DOHH2 (cell line): ENCODE measurements around the gene ADORA1.

Source experiments
- H3F3A ChIP-seq: fragments of 200-600 bp; sonication (generic), shearing (Covaris generic); 2 replicates; pipeline ENCODE4 v1.6.0; 2016; ENCODE audit warnings: antibody characterized with exemption, mild to moderate bottlenecking; ENCODE audit not compliant: control insufficient read depth, insufficient read depth
- H3K27ac ChIP-seq: fragments of 200-600 bp; sonication (generic); 2 replicates; pipeline ENCODE4 v1.5.1; 2014; ENCODE audit warnings: low read depth, mild to moderate bottlenecking, low read length, moderate library complexity
- H3K27me3 ChIP-seq: fragments of 200-600 bp; sonication (generic); 2 replicates; pipeline ENCODE4 v1.6.1; 2014; ENCODE audit warnings: mild to moderate bottlenecking, low read length, mixed read lengths; ENCODE audit not compliant: control insufficient read depth
- H3K36me3 ChIP-seq: fragments of 200-600 bp; sonication (generic); 2 replicates; pipeline ENCODE4 v1.6.1; 2014; ENCODE audit warnings: mild to moderate bottlenecking, low read length, moderate library complexity, mixed read lengths; ENCODE audit not compliant: control insufficient read depth
- H3K4me1 ChIP-seq: fragments of 200-600 bp; sonication (generic); 2 replicates; pipeline ENCODE4 v1.6.1; 2014; ENCODE audit warnings: mild to moderate bottlenecking, low read length, mixed read lengths; ENCODE audit not compliant: control insufficient read depth
- H3K4me2 ChIP-seq: fragments of 200-600 bp; sonication (generic); 2 replicates; pipeline ENCODE4 v1.6.0; 2014; ENCODE audit warnings: mild to moderate bottlenecking, low read length, moderate library complexity
- H3K4me3 ChIP-seq: fragments of 200-600 bp; sonication (generic); 2 replicates; pipeline ENCODE4 v1.5.1; 2014; ENCODE audit warnings: mild to moderate bottlenecking, low read length, mixed read lengths
- H3K79me2 ChIP-seq: fragments of 200-600 bp; sonication (generic); 2 replicates; pipeline ENCODE4 v1.6.1; 2014; ENCODE audit warnings: mild to moderate bottlenecking, low read length, mixed read lengths; ENCODE audit not compliant: control insufficient read depth
- H3K9me2 ChIP-seq: fragments of 200-600 bp; sonication (generic); replicated peaks from 2 replicates; pipeline ENCODE4 v1.6.1; 2014; ENCODE audit warnings: mild to moderate bottlenecking, low read length, mixed read lengths; ENCODE audit not compliant: control insufficient read depth
- H3K9me3 ChIP-seq: fragments of 200-600 bp; sonication (generic); 2 replicates; pipeline ENCODE4 v1.6.1; 2014; ENCODE audit warnings: antibody characterized with exemption, low read length, mixed read lengths; ENCODE audit not compliant: control insufficient read depth, insufficient read depth
- H4K20me1 ChIP-seq: fragments of 200-600 bp; sonication (generic); 2 replicates; pipeline ENCODE4 v1.6.0; 2014; ENCODE audit warnings: low read depth, mild to moderate bottlenecking, antibody characterized with exemption, low read length, moderate library complexity; ENCODE audit not compliant: control insufficient read depth, insufficient read depth
- EZH2phosphoT487 ChIP-seq: fragments of 200-600 bp; sonication (generic); IDR thresholded peaks from 2 replicates; pipeline ENCODE4 v1.6.1; 2017; ENCODE audit warnings: borderline replicate concordance, mild to moderate bottlenecking, antibody characterized with exemption, low read length, moderate library complexity, mixed read lengths
- TF ChIP-seq, protein P1 (sequence below): fragments of 200-600 bp; sonication (generic); IDR thresholded peaks from one replicate; pipeline ENCODE4 v1.5.1; 2014; ENCODE audit warnings: antibody characterized with exemption, mild to moderate bottlenecking, low read depth, low read length; ENCODE audit not compliant: poor library complexity, severe bottlenecking

ADORA1 gene

DNA sequence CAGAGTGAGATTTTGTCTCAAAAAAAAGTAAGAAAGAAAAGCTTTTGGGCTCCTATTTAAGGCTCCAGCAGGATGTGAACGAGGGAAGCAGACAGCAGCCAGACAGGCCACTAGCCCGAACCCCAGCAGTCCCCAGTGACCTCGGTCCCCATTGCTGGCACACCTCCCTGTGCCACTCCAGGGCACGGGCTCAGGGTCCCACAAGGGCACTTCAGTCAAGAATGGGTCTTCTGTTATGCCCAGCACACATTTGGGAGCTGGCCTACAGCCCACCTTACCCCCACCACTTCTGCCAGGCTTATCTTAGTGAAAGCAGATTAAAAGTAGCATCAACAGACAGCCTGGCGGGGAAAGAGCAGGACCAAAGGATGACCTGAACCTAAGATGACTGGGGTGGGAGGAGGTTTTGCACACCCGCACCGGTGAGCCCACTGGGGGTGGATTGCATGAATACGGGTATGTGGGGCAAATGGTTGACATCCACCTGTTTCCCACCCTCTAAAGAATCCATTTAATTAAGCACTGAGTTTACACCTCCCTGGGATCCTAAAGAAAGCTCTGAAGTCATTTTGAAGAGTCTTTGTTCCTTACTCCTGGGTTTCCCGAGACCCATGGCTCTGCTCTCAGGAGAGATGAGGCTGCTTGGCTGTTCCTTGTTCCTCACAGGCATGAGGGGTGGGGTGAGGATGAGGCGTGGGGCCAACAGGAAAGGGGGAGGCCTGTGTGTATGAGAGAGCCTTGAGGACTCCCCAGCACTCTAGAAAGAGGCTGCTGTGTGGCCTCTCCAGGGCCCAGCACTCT lies 54.3 kb downstream of the ADORA1 start:
- Histone ChIP-seq H3F3A (no peaks in the 10 kb centered on the region), H3K9me3 (no peaks in the 10 kb centered on the region), H3K27me3 (peaks cover 3% of the 10 kb centered on the region; the same call in 1 of the 2 replicates), H4K20me1 (no peaks in the 10 kb centered on the region), H3K27ac (no peak overlapping the region), H3K4me2 (no peak overlapping the region), H3K79me2 (no peaks in the 10 kb centered on the region), H3K4me3 (no peak overlapping the region), H3K4me1 (no peaks in the 10 kb centered on the region), H3K9me2 (no peaks in the 10 kb centered on the region), H3K36me3 (no peaks in the 10 kb centered on the region)
- TF ChIP-seq EZH2phosphoT487: no peak
- TF ChIP-seq, protein P1, sequence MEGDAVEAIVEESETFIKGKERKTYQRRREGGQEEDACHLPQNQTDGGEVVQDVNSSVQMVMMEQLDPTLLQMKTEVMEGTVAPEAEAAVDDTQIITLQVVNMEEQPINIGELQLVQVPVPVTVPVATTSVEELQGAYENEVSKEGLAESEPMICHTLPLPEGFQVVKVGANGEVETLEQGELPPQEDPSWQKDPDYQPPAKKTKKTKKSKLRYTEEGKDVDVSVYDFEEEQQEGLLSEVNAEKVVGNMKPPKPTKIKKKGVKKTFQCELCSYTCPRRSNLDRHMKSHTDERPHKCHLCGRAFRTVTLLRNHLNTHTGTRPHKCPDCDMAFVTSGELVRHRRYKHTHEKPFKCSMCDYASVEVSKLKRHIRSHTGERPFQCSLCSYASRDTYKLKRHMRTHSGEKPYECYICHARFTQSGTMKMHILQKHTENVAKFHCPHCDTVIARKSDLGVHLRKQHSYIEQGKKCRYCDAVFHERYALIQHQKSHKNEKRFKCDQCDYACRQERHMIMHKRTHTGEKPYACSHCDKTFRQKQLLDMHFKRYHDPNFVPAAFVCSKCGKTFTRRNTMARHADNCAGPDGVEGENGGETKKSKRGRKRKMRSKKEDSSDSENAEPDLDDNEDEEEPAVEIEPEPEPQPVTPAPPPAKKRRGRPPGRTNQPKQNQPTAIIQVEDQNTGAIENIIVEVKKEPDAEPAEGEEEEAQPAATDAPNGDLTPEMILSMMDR: no peak

DNA sequence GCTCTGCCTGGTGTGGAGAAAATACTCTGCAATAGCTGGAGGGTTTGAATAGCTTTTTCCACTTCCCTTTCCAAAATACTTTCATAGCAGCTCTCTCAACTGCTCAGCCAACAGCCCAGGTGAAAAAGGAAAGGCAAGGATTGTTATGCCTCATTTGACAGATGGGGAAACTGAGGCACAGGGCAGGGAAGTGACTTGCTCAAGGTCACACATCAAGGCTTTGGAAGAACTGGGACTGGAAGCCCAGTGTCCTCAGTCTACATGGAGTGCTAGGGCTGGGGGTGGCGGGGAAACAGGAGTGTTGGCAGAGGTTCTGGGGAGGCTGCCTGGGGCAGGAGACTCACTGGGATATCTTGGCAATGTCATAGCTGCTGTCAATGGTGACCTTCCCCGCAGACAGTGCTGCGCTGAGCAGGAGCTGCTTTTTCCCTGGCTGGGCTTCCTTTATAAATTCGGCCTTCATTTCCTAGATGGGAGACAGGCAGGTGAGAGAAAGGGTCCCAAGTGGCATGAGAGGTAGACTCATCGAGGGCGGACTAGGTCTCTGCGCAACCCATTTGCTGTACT lies 54.9 kb downstream of the ADORA1 start:
- Histone ChIP-seq H3K27ac (no peak overlapping the region), H3K9me3 (no peaks in the 10 kb centered on the region), H3K36me3 (no peaks in the 10 kb centered on the region), H3K4me3 (no peak overlapping the region), H4K20me1 (no peaks in the 10 kb centered on the region), H3K9me2 (no peaks in the 10 kb centered on the region), H3K79me2 (no peaks in the 10 kb centered on the region), H3K27me3 (peaks cover 5% of the 10 kb centered on the region), H3F3A (no peaks in the 10 kb centered on the region), H3K4me2 (no peak overlapping the region), H3K4me1 (no peaks in the 10 kb centered on the region)
- TF ChIP-seq, protein P1: no peak
- no peak for TF ChIP-seq EZH2phosphoT487

DNA sequence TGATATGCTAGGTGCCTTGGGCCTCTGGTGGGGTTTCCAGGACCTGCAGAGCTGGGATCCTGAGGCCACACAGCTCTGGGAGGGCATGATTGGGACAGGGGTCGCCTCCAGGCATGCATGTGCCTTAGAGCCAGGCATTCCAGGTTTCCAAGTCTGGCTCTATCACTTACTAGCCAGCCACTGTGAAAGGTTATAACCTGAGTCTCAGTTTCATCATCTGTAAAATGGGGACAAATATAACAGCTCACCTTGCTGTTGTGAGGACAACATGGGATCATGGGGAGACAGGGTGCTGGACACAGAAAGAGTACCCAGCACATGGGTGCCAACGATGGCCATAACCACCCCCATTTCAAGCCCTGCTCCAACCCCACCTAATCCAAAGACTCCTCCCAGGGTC lies 56.3 kb downstream of the ADORA1 start:
- Histone ChIP-seq H3K79me2 (no peaks in the 10 kb centered on the region), H3K4me1 (no peaks in the 10 kb centered on the region), H3K4me2 (no peak overlapping the region), H3K36me3 (no peaks in the 10 kb centered on the region), H4K20me1 (no peaks in the 10 kb centered on the region), H3K4me3 (no peak overlapping the region), H3K9me2 (no peaks in the 10 kb centered on the region), H3F3A (no peaks in the 10 kb centered on the region), H3K27me3 (peaks cover 14% of the 10 kb centered on the region), H3K9me3 (no peaks in the 10 kb centered on the region), H3K27ac (no peak overlapping the region)
- no peak for TF ChIP-seq EZH2phosphoT487
- TF ChIP-seq, protein P1: no peak
